ENCODE data around the gene KAZN.

KAZN gene

GRCh38 chr1:14612256-14612655 lies 13.8 kb downstream of the KAZN start:
- in situ Hi-C loops (cut with MboI; ENCODE audit: low sequenced_read_pairs), result no loop called here

- in situ Hi-C loops (cut with MboI; ENCODE audit: low sequenced_read_pairs), result no loop called here
Measured at GRCh38 chr1:14613926-14614325, 15.4 kb downstream of the KAZN start.

GRCh38 chr1:14614341-14614740 lies 15.9 kb downstream of the KAZN start:
- in situ Hi-C loops (cut with MboI; ENCODE audit: low sequenced_read_pairs), result no loop called here

GRCh38 chr1:14615549-14616218 lies 17.2 kb downstream of the KAZN start:
- in situ Hi-C loops (cut with MboI; ENCODE audit: low sequenced_read_pairs), result no loop called here

- in situ Hi-C loops (cut with MboI; ENCODE audit: low sequenced_read_pairs), result no loop called here
Measured at GRCh38 chr1:14616632-14617396, 18.3 kb downstream of the KAZN start.

- in situ Hi-C loops (cut with MboI; ENCODE audit: low sequenced_read_pairs), result no loop called here
Measured at GRCh38 chr1:14617791-14618190, 19.3 kb downstream of the KAZN start.

GRCh38 chr1:14620941-14621340 lies 22.5 kb downstream of the KAZN start:
- in situ Hi-C loops (cut with MboI; ENCODE audit: low sequenced_read_pairs), result no loop called here

- in situ Hi-C loops (cut with MboI; ENCODE audit: low sequenced_read_pairs), result no loop called here
Measured at GRCh38 chr1:14623090-14623489, 24.6 kb downstream of the KAZN start.

GRCh38 chr1:14624941-14625340 lies 26.5 kb downstream of the KAZN start:
- in situ Hi-C loops (cut with MboI; ENCODE audit: low sequenced_read_pairs), result no loop called here

- in situ Hi-C loops (cut with MboI; ENCODE audit: low sequenced_read_pairs), result no loop called here
Measured at GRCh38 chr1:14625572-14625971, 27.1 kb downstream of the KAZN start.

- in situ Hi-C loops (cut with MboI; ENCODE audit: low sequenced_read_pairs), result no loop called here
Measured at GRCh38 chr1:14625996-14626395, 27.5 kb downstream of the KAZN start.

- in situ Hi-C loops (cut with MboI; ENCODE audit: low sequenced_read_pairs), result no loop called here
Measured at GRCh38 chr1:14626869-14627607, 28.6 kb downstream of the KAZN start.

- in situ Hi-C loops (cut with MboI; ENCODE audit: low sequenced_read_pairs), result no loop called here
Measured at GRCh38 chr1:14627608-14628489, 29.4 kb downstream of the KAZN start.

- in situ Hi-C loops (cut with MboI; ENCODE audit: low sequenced_read_pairs), result no loop called here
Measured at GRCh38 chr1:14629363-14630014, 31.0 kb downstream of the KAZN start.

GRCh38 chr1:14630986-14631385 lies 32.5 kb downstream of the KAZN start:
- in situ Hi-C loops (cut with MboI; ENCODE audit: low sequenced_read_pairs), result no loop called here

GRCh38 chr1:14631421-14631820 lies 32.9 kb downstream of the KAZN start:
- in situ Hi-C loops (cut with MboI; ENCODE audit: low sequenced_read_pairs), result no loop called here

- in situ Hi-C loops (cut with MboI; ENCODE audit: low sequenced_read_pairs), result no loop called here
Measured at GRCh38 chr1:14634486-14634885, 36.0 kb downstream of the KAZN start.

GRCh38 chr1:14635421-14635820 lies 36.9 kb downstream of the KAZN start:
- in situ Hi-C loops (cut with MboI; ENCODE audit: low sequenced_read_pairs), result no loop called here

GRCh38 chr1:14636897-14637632 lies 38.6 kb downstream of the KAZN start:
- in situ Hi-C loops (cut with MboI; ENCODE audit: low sequenced_read_pairs), result no loop called here
